ENCODE results near the gene GPRC5D.

The GPRC5D gene

DNA sequence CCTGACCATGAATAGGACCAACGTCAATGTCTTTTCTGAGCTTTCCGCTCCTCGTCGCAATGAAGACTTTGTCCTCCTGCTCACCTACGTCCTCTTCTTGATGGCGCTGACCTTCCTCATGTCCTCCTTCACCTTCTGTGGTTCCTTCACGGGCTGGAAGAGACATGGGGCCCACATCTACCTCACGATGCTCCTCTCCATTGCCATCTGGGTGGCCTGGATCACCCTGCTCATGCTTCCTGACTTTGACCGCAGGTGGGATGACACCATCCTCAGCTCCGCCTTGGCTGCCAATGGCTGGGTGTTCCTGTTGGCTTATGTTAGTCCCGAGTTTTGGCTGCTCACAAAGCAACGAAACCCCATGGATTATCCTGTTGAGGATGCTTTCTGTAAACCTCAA, 43.3 kb downstream of the GPRC5D start:
- no peak for DNase-seq (ENCODE audit: low read depth in 2 of 2)

DNA sequence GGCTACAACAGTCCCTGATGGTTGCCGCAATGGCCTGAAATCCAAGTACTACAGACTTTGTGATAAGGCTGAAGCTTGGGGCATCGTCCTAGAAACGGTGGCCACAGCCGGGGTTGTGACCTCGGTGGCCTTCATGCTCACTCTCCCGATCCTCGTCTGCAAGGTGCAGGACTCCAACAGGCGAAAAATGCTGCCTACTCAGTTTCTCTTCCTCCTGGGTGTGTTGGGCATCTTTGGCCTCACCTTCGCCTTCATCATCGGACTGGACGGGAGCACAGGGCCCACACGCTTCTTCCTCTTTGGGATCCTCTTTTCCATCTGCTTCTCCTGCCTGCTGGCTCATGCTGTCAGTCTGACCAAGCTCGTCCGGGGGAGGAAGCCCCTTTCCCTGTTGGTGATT, 43.7 kb downstream of the GPRC5D start:
- no peak for DNase-seq (ENCODE audit: low read depth in 2 of 2)

- no peak for DNase-seq (ENCODE audit: low read depth in 2 of 2)
These were observed 44.4 kb downstream of the GPRC5D start for GRCh38 chr12:12907552-12907951.

GRCh38 chr12:12903642-12904609, 48.0 kb downstream of the GPRC5D start:
- no peak for DNase-seq (ENCODE audit: low read depth in 2 of 2)

- no peak for DNase-seq (ENCODE audit: low read depth in 2 of 2)
These were observed 49.9 kb downstream of the GPRC5D start for GRCh38 chr12:12902036-12902435.

- peak; percentile 22 to 24 for DNase-seq (ENCODE audit: low read depth in 2 of 2)
These were observed 50.7 kb downstream of the GPRC5D start for GRCh38 chr12:12901158-12901791.

- DNase-seq (ENCODE audit: low read depth in 2 of 2): no peak
These were observed 51.2 kb downstream of the GPRC5D start for GRCh38 chr12:12900786-12901157.

DNA sequence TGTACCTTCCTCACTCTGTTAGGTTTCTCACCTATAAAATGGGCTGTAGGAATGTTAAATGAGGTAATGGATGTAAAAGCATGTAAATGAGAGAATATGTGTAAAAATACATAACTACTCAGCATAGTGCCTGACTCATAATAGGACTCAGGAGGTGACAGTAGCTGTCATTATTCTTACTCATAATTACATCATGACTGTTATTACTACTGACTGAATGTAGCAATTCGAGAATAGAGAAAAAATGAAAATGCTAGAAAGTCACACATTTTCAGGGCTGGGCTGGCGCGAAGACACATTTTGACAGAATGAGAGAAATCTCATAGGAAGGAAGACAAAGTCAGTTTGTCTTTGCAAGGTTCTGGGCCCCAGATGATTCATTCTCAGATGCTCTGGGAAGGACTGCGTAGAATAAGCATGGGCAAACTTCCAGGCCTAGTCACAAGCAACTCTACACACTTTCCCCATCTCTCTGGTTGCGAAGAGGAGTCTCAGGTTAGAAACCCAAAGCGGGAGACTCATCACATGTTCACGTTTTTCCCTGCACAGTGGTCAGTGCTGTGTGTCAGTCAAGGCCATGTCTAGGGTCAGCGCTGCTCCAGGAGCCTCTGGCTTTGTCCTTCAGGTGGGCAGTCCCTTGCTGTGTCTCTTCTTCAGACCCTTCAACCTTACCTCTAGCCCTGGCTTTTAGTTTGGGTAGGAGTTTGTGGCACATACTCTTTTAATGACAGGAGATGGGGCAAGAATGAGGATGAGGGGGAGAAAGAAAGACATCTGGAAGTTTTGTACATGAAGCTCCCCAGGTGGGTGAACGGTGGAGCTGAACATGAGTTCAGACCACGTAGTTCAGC, 52.2 kb downstream of the GPRC5D start:
- peak; percentile 63 to 64 for DNase-seq (ENCODE audit: low read depth in 2 of 2)

DNA sequence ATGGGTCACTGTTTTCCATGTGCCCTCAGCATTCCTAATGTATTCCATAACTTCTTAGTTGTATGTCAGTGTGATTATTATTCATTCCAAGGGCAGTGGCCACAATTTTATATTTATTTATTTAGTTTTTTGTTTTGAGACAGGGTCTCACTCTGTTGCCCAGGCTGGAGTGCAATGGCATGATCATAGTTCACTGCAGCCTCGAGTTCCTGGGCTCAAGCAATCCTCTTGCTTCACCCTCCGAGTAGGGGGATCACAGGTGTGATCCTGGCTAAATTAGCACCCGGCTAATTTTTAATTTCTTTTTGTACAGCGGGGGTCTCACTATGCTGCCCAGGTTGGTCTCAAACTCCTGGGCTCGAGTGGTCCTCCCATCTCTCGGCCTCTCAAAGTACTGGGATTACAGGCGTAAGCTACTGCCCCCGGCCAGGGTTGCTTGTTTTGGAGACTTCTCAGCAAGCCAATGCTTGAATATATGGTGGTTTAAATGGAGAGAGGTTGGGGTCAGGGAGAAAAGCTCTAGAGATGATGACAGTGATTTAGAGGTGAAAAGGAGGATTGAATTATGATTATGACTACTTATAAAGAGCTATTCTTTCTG, 53.0 kb downstream of the GPRC5D start:
- DNase-seq (ENCODE audit: low read depth in 2 of 2): no peak

- no peak for DNase-seq (ENCODE audit: low read depth in 2 of 2)
These were observed 53.7 kb downstream of the GPRC5D start for GRCh38 chr12:12898136-12898717.

- DNase-seq (ENCODE audit: low read depth in 2 of 2): no peak
These were observed 54.7 kb downstream of the GPRC5D start for GRCh38 chr12:12897302-12897701.

- DNase-seq (ENCODE audit: low read depth in 2 of 2): no peak
These were observed 55.7 kb downstream of the GPRC5D start for GRCh38 chr12:12896260-12896659.

DNA sequence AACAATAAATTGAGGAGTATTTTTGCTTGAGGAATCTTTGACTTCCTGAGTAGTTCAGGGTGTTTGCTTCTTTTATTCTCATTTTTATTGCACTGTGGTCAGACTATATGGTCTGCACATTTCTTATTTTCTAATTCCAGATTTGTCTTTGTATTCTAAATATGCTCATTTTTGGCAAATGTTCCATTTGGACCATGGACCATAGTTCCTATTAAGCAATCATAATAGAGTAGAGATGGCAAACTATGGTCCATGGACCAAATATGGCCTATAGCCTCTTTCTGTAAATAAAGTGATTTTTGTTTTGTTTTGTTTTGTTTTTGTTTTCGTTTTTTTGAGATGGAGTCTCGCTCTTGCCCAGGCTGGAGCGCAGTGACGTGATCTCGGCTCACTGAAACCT, 58.5 kb downstream of the GPRC5D start:
- no peak for DNase-seq (ENCODE audit: low read depth in 2 of 2)

DNA sequence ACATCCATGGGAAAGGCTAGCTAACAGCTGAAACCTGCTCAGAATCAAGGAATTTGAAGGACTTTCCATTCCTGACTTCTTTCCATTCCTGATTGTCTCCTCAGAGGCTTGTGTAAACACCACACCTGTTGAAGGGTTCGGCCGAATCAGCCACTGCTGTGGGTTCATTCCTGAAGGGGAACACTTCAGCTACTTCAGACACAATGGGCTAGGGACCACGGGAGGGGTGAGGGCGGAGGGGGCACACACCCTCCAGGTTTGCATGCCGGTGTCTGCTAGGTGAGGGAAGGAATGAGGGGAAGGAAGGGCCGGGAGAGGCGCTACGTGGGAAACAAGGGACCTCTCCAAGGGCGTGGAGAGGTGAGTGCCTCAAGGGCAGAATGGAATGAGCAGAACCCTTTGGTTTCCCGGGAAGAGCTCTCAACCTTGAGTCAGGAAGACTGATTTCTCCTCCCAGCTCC, 59.3 kb downstream of the GPRC5D start:
- no peak for DNase-seq (ENCODE audit: low read depth in 2 of 2)

GRCh38 chr12:12891881-12892355, 60.1 kb downstream of the GPRC5D start:
- no peak for DNase-seq (ENCODE audit: low read depth in 2 of 2)

DNA sequence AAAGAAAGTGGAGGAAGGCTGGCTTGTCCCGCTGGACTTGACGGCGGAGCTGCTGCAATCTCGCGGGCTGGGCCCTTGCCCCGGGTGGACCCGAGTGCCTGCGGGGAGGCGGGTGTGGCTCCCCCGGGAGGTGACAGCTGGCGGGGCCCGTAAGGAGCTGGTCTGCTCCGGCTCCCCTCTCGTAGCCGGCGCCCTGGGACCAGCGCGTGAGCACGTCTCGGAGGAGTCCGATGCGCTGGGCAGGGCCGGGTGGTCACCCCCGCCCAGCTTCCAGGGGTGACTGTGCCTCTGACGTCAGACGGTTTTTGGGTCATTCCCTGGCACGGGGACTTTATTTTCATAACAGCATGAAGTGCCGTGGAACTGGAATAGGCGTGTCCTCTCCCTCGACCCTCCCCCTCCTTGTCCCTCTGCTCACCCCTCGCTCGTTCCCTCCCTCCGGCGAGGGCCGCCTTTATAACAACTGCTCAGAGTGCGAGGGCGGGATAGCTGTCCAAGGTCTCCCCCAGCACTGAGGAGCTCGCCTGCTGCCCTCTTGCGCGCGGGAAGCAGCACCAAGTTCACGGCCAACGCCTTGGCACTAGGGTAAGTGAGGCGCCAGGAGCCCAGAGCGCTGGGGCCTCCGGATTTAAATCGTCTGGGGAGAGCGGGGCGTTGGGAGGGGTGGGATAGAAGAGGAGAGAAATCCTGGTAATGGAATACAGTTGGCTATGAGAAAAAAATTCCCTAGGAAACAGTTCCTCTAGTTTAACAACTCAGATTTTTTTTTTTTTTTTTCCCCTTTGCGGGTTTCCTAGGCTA, 60.7 kb downstream of the GPRC5D start, which contains the start of gene GPRC5A:
Gene GPRC5A, plus strand, starts transcription at position 483 of the 801 bp plus-strand sequence. CDS start 16,688 bp downstream, outside the sequence.
- peak in 1 of 2 donors; percentile 19 for DNase-seq (ENCODE audit: low read depth in 2 of 2)

Measured in stimulated activated CD4-positive, alpha-beta T cell treated with anti-CD3 and anti-CD28 coated beads, Interleukin-15, amount 100 ng/mL, for 48 hours (primary cell).